ENCODE results near the gene CDYL. TPM values are rescaled to one million over a fixed set of nuclear protein-coding genes. Genes with fewer than 3 reads are reported as not detected.

CDYL gene
- total RNA-seq, 1 experiment from 2014 or later = 60.8 TPM

GRCh38 chr6:4983322-4983721, 207.1 kb downstream of the CDYL start:
- no peaks in the 10 kb centered on the region for H3F3A ChIP-seq (ENCODE audit: insufficient read depth, low read depth)
- no peaks in the 10 kb centered on the region for H3K79me2 ChIP-seq (ENCODE audit: low read depth)
- DNase-seq = no peak
- intact Hi-C loops (cut with micrococcal nuclease; ENCODE audit: unreplicated experiment) = no loop called here
- H3K27ac ChIP-seq = no peak overlapping the region
- H4K20me1 ChIP-seq (ENCODE audit: insufficient read depth) = no peaks in the 10 kb centered on the region
- H3K4me3 ChIP-seq = no peak overlapping the region
- no TSS peak for BruUV-seq (replicated peaks)
- H3K27me3 ChIP-seq (ENCODE audit: insufficient read depth, low read depth) = no peaks in the 10 kb centered on the region
- no peak for TF ChIP-seq EZH2 (IDR thresholded peaks at IDR 0.05; ENCODE audit: low read depth)
- no peak for TF ChIP-seq CTCF (conservative IDR thresholded peaks at IDR 0.05)
- CTCF ChIA-PET = no interaction called here
- H2AFZ ChIP-seq = no peak overlapping the region
- no peak overlapping the region for H3K4me2 ChIP-seq
- H3K9me3 ChIP-seq (ENCODE audit: insufficient read depth, low read depth) = no peaks in the 10 kb centered on the region
- H3K9me2 ChIP-seq (ENCODE audit: insufficient read depth) = no peaks in the 10 kb centered on the region
- POLR2A ChIA-PET (ENCODE audit: unreplicated experiment) = no interaction called here
- no peaks in the 10 kb centered on the region for H3K36me3 ChIP-seq (ENCODE audit: low read depth)
- no peaks in the 10 kb centered on the region for H3K4me1 ChIP-seq (replicated peaks; ENCODE audit: insufficient read depth)

DNA sequence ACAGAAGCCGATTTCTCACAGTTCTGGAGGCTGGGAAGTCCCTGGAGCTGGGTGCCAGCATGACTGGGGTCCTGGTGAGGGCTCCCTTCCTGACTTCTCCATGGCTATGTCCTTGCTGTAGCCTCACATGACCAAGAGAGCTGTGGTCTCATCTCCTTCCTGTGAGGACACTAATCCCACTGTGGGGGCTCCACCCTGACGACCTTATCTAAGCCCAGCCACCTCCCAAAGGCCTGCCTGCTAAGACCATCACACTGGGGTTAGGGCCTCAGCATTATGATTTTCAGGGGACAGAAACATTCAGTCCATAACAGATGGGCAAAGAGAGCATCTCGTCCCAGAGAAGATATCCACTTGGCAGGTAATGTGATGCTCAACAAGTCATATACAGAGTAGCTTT, 210.8 kb downstream of the CDYL start:
- ChIA-PET CTCF (no interaction called here), POLR2A (ENCODE audit: unreplicated experiment) (interaction anchor here (0.7 kb wide), 1 partner anchor 272 kb away, joined by 3 read pairs; no protein-coding TSS in a partner anchor)
- intact Hi-C loops (cut with micrococcal nuclease; ENCODE audit: unreplicated experiment) = no loop called here
- H3K79me2 ChIP-seq (ENCODE audit: low read depth) = no peaks in the 10 kb centered on the region
- H3F3A ChIP-seq (ENCODE audit: insufficient read depth, low read depth) = no peaks in the 10 kb centered on the region
- no peaks in the 10 kb centered on the region for H3K27me3 ChIP-seq (ENCODE audit: insufficient read depth, low read depth)
- H4K20me1 ChIP-seq (ENCODE audit: insufficient read depth) = no peaks in the 10 kb centered on the region
- no peaks in the 10 kb centered on the region for H3K9me2 ChIP-seq (ENCODE audit: insufficient read depth)
- H3K9me3 ChIP-seq (ENCODE audit: insufficient read depth, low read depth) = no peaks in the 10 kb centered on the region
- H3K4me2 ChIP-seq = no peak overlapping the region
- DNase-seq = no peak
- TF ChIP-seq EZH2 (IDR thresholded peaks at IDR 0.05; ENCODE audit: low read depth) = no peak
- H3K4me3 ChIP-seq = no peak overlapping the region
- H2AFZ ChIP-seq = no peak overlapping the region
- H3K36me3 ChIP-seq (ENCODE audit: low read depth) = no peaks in the 10 kb centered on the region
- no TSS peak for BruUV-seq (replicated peaks)
- H3K4me1 ChIP-seq (replicated peaks; ENCODE audit: insufficient read depth) = no peaks in the 10 kb centered on the region
- no peak overlapping the region for H3K27ac ChIP-seq

DNA sequence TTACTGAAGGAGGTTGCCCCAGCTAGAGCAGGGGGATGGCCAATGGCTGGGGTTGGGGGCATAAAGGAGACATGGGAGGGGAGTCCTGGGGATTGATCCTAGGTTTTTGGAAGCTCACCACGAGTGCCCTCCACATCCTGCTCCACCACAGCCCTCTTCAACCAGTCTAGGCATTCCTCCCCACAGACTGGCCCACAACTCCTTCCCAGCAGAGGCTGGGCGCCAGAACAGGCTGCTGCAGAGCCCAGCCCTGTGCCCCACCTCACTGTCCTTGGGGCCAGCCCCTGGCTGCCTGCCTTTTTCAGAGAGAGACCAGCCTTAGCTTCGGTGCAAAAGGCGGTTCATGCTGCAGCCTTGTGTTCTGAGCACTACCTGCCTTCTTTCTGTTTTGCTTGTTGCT, 211.2 kb downstream of the CDYL start:
- no peaks in the 10 kb centered on the region for H3K79me2 ChIP-seq (ENCODE audit: low read depth)
- H3K9me2 ChIP-seq (ENCODE audit: insufficient read depth) = no peaks in the 10 kb centered on the region
- H3K4me1 ChIP-seq (replicated peaks; ENCODE audit: insufficient read depth) = no peaks in the 10 kb centered on the region
- no peak overlapping the region for H3K27ac ChIP-seq
- POLR2A ChIA-PET (ENCODE audit: unreplicated experiment) = interaction anchor here (0.7 kb wide), 1 partner anchor 272 kb away, joined by 3 read pairs; no protein-coding TSS in a partner anchor
- intact Hi-C loops (cut with micrococcal nuclease; ENCODE audit: unreplicated experiment) = no loop called here
- CTCF ChIA-PET = no interaction called here
- H3F3A ChIP-seq (ENCODE audit: insufficient read depth, low read depth) = no peaks in the 10 kb centered on the region
- TF ChIP-seq EZH2 (IDR thresholded peaks at IDR 0.05; ENCODE audit: low read depth) (no peak), CTCF (conservative IDR thresholded peaks at IDR 0.05) (no peak)
- no TSS peak for BruUV-seq (replicated peaks)
- no peaks in the 10 kb centered on the region for H3K27me3 ChIP-seq (ENCODE audit: insufficient read depth, low read depth)
- no peaks in the 10 kb centered on the region for H3K36me3 ChIP-seq (ENCODE audit: low read depth)
- no peaks in the 10 kb centered on the region for H3K9me3 ChIP-seq (ENCODE audit: insufficient read depth, low read depth)
- DNase-seq = no peak
- H4K20me1 ChIP-seq (ENCODE audit: insufficient read depth) = no peaks in the 10 kb centered on the region
- H3K4me2 ChIP-seq = no peak overlapping the region
- no peak overlapping the region for H3K4me3 ChIP-seq
- H2AFZ ChIP-seq = no peak overlapping the region

GRCh38 chr6:4994741-4995140, 218.5 kb downstream of the CDYL start:
- no peaks in the 10 kb centered on the region for H3K4me1 ChIP-seq (replicated peaks; ENCODE audit: insufficient read depth)
- DNase-seq = no peak
- H3K9me3 ChIP-seq (ENCODE audit: insufficient read depth, low read depth) = no peaks in the 10 kb centered on the region
- H3K27ac ChIP-seq = no peak overlapping the region
- H3F3A ChIP-seq (ENCODE audit: insufficient read depth, low read depth) = no peaks in the 10 kb centered on the region
- TF ChIP-seq CTCF (conservative IDR thresholded peaks at IDR 0.05) = no peak
- TF ChIP-seq EZH2 (IDR thresholded peaks at IDR 0.05; ENCODE audit: low read depth) = no peak
- no peak overlapping the region for H3K4me2 ChIP-seq
- BruUV-seq (replicated peaks) = no TSS peak
- ChIA-PET CTCF (interaction anchor here (0.6 kb wide), 1 partner anchor 1927 kb away, joined by 3 read pairs; the partner anchor contains the start of gene RIPK1), POLR2A (ENCODE audit: unreplicated experiment) (no interaction called here)
- H3K36me3 ChIP-seq (ENCODE audit: low read depth) = no peaks in the 10 kb centered on the region
- intact Hi-C loops (cut with micrococcal nuclease; ENCODE audit: unreplicated experiment) = no loop called here
- no peaks in the 10 kb centered on the region for H3K27me3 ChIP-seq (ENCODE audit: insufficient read depth, low read depth)
- H3K4me3 ChIP-seq = no peak overlapping the region
- H3K9me2 ChIP-seq (ENCODE audit: insufficient read depth) = no peaks in the 10 kb centered on the region
- no peaks in the 10 kb centered on the region for H3K79me2 ChIP-seq (ENCODE audit: low read depth)
- H2AFZ ChIP-seq = no peak overlapping the region
- no peaks in the 10 kb centered on the region for H4K20me1 ChIP-seq (ENCODE audit: insufficient read depth)

Measured in PC-9 (cell line).